HG03097 (cell line): ENCODE results near the gene CYP27B1.

ENCODE experiments used
- ATAC-seq: cut with Tn5 transposase; IDR thresholded peaks from one replicate; pipeline ENCODE4 v1.9.1; 2021; ENCODE audit not compliant: unreplicated experiment, low FRiP score

Gene CYP27B1, protein sequence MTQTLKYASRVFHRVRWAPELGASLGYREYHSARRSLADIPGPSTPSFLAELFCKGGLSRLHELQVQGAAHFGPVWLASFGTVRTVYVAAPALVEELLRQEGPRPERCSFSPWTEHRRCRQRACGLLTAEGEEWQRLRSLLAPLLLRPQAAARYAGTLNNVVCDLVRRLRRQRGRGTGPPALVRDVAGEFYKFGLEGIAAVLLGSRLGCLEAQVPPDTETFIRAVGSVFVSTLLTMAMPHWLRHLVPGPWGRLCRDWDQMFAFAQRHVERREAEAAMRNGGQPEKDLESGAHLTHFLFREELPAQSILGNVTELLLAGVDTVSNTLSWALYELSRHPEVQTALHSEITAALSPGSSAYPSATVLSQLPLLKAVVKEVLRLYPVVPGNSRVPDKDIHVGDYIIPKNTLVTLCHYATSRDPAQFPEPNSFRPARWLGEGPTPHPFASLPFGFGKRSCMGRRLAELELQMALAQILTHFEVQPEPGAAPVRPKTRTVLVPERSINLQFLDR

DNA sequence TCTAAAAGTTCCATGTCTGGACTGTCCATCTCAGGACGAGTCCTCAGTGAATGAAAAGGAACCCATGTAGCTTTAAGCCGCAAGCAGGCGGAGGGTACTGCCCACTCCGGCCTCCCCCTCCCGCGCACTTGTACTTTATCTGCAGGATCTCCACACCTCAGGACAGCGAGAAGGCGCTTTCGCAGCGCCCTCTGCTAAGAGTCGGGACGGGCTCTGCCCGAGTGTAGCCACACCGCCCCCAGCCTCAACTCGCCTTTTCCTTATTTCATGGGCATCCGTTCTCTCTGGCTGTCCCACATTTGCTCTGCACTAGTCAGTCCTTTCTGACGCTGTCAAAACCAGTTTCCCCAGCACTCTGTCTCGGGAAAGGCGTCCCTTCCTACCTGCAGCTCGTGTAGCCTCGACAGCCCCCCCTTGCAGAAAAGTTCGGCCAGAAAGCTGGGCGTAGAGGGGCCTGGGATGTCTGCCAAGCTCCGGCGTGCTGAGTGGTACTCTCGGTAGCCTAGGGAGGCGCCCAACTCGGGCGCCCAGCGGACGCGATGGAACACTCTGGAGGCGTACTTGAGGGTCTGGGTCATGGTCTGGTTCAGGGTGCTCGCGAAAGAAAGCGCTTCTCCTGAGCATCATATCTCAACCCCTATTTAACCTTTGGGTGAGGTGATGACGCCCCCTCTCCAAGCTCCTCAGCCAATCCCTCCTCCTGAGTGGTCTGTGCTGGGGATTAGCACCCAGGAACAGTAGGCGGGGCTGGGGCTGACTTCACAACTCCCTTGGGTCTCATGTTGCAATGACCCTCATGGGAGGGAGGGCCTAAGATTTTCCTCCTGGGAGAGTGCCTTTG, at the start of gene CYP27B1:
TSS of gene CYP27B1 (minus strand) at position 615 of the 841 bp plus-strand sequence. CDS start at position 578, 37 bp downstream.
- ATAC-seq, result no peak

DNA sequence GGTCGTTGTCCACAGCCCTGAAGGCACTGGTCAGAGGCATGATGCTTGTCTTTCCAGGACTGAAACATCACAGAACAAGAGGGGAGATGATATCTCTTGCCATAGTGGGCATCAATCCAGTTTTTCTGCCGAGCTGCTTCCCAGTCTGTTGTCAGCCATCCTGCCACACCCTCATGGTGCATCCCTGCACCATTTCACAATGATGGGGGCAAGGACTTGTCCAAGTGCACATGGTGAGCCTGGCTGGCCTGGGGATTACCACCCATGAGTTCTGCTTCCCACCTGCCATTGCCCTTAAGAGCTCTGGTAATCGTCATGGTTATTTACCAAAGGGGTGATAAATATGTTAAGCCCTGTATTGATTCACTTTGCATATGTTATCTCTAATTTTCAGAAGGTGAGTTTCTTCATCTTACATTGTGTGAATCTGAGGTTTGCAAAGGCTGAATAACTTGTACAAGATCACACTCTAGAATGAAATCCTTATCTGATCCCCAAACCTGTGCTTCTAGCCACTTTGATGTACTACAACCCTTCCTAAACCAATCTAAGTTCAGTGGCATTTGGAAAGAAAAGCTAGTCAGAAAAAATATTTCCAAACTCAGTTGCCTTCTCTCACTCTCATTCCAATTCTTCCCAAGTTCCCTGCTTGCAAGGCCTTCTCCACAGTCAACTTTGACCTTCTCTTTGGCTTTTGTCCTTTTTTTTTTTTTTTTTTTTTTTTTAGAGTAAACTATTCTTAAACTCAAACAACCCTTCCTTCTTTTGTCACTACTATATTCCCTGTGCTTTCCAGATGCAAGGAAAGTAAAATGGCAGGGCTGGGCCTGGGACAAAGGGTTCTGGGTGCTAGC, 49.4 kb upstream of the CYP27B1 start:
- ATAC-seq, result no peak

DNA sequence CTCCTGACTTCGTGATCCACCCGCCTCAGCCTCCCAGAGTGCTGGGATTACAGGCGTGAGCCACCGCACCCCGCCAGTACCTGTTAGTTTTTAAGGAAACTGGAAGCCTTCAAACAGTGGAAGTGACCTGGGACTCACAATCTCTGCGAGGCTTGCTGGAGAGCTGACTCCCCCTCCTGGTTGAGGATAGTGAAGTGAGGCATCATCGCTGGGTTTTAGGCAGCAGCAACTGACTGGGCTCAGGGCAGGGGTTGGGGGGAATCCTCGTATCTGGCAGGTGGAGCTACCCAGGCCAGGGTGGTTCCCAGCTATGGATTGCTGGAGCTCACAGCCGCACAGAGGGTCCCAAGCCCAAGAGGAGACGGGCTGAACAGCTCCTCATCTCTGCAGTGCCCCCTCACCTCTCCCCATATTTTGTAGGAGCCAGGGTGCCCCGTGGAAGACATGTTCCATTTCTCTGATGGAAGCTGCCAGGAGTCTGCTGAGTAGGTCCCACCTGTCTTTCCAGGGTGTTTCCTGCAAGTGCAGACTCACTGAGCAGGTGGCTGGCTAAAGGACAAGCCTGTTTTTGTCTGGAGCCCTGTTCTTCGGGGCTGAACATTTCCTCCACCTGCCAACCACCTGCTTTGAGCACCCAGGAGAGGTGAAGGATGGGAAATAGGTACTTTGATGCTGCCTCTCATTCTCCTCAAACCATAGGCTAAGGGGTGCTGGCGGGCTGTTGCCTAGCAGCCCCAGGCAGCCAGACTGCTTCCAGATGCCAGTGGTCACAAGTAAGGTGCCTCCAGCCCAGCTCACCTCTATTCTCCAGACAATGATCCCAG, 48.5 kb upstream of the CYP27B1 start:
- ATAC-seq, result no peak

DNA sequence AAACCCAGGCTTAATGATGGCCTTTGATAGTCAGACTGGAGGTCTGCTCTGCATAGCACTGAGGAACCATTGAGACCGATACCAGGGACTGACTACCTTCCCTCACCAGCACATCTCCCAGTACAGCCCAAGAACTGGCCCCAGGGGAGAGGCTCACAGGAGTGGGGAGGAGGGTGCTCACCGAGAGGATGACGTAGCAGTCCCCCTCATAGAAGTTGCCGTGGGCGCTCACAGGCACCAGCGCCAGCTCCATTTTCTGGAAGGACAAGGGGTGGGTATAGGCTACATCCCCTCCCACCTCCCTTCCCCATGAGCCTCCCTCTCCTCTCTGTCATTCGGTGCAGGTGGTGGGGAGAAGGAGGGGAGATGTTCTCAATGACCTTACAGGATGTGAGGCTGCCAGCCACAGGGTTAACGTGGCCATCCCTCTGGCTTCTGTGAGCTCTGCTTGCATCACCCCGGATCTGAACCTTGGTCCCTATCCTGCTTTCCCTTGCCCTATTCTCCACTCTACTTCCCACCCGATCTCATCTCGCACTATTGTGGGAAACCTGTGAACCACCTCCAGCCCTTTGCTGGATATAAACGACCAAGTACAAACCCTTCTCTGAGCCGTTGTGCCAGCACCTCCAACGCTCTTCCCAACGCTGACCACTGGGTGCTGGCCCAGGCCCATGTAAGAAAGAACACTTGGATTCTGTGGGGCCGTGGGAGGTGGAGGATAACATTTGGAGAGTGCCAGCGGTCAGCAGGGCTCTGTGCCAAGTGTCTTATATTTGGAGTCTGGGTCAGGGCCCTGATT, 47.3 kb upstream of the CYP27B1 start:
- ATAC-seq, result no peak

DNA sequence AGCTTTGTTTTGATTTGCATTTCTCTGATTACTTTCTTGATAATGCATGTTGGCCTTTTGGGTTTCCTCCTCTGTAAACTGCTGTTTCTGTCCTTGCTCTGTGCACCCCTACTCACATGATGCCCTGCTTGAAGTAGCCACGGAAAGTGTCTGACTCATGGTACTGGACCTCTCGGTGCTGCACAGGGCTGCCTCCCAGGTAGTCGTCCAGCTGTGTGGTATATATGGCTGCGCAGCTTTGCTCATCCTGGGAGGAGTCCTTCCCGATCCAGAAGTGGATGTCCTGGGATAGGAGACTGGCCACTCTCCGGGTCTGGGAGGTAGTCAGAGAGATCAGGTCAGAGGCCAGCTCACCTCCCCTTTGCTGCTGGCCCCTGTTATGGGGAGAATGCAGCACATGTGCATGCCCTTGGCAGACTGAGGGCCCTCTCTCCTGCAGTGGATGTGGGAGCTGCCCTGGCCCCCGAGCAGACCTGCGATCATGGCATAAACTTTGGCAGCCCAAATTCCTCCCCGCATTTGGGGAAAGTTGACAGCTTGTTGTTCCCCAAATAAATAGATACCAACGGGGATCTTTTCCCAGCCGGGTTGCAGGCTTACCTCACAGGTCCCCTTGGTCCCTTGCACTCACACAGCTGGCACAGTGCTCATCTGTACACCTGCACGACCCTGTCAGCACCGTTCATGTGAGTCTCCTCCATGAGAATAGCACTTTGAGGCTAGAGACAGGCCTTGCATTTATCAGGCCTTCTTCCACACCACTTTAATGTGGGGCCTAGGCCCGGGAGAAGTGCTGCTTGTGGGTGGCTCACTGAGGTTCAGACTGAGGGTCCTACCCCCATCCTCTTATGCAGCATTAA, 46.5 kb upstream of the CYP27B1 start:
- ATAC-seq, result no peak

DNA sequence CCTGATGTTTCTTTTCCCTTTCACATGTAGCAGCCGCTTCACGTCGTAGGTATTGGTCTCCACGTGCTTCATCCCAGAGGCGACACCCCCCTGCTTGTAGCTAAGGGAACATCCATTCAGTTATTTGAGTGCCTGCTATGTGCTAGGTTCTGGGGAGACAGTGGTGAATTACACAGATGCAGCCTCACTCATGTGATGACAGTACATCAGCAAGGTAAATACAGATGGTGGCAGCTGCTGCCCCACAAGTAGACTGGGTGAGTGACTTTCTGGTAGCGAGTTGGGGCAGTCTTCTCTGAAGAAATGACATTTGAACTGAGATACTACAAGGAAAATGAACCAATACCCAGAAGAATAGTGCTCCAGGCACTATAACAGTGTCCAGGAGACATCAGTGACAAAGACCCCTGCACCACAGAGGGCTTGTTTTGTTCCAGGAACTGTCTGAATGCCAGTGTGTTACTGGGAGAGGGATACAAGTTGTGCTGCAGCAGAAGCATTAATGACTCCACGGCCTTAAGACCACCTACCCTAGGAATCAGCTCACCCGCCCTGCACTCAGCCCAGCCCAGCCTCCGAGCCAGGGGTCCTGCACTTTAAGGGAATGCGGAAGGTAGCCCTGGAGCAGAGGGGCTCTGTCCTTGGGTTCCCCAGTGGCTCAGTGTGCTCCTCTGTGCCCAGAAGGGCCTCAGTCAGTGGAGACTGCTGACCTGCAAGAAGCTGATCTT, 44.3 kb upstream of the CYP27B1 start:
- no peak for ATAC-seq

DNA sequence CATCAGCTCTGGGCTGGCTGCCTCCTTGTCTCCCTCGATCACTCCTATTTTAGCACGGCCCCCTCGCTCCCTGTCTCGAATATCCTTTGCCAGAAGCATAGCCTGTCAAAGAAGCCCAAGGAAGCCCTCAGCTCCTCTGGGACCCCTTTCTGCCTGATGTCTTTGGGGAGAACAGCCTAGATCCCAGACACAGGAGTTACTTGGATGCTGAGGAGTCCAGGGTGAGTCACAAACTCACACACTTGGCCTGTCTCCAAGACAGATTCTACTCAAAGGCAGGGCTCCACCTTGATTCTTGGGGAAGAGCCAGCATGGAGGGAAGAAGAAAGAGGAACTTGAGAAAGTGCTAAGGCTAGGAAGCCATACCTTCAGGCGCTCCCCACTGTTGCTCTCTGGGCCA, 43.6 kb upstream of the CYP27B1 start:
- ATAC-seq, result no peak

DNA sequence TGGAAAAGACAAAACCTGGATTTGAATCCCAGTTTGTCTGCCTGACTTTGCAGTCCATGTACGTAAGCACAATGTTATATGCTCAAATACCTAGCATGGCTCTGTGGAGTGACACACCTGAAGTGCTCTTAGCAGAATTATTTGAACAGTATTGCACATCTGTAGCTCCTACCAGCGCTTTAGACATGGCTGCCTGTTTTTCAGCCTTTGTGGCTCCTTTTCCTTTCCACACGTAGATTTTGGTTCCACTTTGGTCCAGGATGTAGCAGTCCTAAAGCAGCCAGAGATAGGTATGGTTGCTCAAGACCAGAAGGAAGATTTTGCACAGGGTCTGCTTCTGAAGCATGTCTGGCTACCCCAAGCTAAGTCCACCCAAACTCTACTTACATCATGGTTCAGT, 42.5 kb upstream of the CYP27B1 start:
- no peak for ATAC-seq

DNA sequence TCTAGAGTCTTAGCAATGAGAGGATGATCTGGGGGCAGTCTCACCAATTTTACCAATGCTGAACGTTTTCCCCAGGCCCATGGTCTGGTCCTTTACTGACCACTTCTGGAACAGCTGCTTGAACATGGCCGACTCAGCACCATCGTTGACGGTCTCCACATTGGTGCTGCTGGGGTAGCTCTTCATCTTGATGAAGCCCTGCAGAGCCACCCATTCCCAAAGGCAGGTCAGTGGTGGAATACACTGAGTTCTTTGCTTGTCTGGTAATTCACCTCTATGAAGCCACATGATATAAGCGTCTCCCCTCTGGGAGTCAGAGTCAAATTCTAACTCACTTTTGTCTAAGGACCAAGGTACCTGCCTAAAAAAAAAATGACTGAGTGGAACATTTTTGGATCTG, 41.5 kb upstream of the CYP27B1 start:
- ATAC-seq, result no peak

DNA sequence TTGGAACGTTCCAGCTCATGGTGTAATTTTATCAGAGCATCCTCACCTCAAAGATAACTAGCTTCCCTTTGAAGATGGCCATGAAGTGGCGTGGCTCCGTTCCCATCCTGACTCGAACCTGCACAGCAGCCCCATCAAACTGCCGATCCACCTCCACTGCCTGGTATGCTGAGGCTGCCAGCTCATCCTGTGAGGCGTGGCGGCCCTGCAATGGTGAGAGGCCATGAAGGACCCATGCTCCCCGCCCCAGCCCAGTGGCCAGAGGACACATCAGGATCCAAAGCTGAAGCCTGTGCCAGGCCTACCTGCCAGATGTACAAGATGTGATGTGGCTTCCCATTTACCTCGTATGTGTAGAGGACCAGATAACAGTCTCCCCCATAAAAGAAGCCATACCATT, 40.4 kb upstream of the CYP27B1 start:
- no peak for ATAC-seq

DNA sequence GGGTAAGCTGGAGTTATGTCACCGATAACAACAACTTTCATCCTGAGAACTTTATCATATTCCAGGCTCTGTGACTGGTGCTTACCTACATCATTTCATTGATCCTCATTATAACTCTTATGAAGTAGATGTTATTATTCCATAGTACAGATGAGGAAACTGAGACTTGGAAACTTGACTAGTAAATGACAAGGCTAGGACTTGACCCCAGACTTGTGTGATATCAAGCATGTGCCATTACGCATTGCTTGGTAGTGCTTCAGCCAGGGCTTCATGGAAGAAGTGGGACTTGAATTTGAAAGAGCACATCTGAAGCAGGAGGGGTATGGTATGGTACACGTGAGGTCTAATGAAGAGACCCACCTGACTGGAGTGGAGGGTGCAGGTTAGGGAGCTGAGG, 39.8 kb upstream of the CYP27B1 start:
- ATAC-seq, result no peak

DNA sequence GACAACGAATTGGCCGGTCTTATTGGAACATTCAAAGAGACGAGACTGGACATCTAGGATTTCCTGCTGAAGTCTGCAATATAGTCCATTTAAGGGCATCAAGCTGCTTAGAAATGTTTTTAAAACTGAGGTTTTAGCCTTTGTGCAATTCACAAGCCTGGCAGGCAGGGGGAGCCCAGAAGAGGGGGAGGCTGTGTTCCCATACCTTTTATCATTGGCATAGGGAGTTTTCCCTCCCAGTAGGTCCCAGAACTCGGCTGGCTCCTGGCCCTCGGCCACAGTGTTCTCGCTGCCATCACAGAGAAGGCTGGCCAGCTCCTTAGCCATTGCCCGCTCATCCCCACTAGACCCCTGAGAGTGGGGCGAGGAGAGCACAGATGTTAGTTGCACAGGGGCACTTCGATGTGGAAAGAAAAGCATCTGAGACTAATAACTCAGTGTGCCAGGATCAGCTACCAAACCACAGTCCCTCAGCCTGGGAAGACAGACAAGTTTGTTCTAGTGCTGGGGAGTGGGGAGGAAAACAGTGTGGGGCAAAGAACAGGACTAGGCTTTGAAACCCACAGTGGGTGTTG, 36.5 kb upstream of the CYP27B1 start:
- ATAC-seq, result no peak

DNA sequence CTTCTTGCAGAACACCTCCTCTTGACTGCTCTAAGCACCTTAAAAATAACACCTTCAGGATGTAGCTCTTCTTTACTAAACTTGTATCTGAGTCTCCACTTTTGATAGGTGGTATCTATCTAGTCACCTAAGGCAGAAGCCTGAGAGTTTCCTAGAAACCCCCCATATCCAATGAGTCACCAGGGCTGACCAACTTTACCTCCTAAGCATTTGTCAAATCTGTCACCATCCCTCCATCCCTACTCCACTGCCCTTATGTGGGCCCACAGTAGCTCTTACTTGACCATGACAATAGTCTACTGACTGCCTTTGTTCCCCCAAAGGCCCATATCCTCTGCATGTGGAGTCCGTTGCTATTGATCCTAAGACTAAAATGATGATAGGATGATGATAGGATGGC, 35.7 kb upstream of the CYP27B1 start:
- ATAC-seq, result no peak

DNA sequence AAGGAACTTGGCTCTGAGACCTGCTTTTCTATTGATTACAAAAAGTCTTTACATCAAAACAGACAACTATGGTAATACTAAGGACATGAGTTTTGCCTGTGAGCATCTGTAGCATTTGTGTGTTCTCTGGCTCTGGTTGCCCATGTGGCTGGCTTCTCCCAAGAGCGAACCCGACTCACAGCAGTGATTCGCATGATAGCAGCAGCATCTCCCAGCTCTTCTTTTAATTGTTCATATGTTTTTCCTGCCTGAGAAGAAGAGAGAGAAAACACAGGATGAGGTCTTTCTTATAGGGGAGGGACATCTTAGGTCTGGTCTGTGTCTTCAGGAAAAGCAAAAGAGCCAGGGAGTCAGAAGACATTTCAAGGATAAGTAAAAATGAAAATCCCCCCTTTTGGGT, 34.1 kb upstream of the CYP27B1 start:
- no peak for ATAC-seq

DNA sequence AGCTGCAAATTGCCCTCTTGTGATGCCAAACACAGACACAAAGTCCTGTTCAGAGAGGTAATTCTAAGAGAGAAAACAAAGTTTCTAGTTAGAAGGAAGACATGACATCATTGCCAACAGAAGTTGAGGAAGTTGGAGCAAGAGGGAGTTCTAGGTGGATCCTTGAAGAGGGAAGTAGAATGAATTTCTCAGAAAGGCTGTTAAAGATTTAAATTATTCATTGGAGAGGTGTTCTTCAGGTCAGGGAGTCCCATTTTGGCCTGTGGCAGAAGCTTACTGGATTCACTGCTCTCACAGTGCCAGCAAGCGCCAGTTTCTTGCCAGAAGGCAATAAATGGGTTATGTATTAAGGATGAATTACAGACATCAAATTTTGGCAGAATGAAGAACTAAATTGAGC, 31.1 kb upstream of the CYP27B1 start:
- ATAC-seq, result no peak

DNA sequence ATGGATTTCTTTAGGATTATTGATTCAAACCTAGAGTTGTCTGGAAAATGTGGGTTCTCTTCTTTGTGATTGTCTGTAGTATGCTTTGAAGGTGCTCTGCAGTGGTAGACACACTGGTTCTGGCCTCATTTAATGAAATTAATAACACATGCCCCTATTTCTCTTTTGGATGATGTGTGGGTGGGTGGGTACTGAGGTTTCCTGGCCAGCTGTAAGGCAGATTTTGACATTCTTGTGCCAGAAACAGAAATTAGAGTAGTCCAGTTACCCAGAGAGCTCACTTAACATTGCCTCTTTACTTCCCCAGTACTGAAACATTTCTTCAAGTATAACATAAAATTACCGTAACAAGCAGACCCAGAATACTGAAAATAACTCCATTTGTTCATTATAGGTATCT, 30.1 kb upstream of the CYP27B1 start:
- no peak for ATAC-seq

DNA sequence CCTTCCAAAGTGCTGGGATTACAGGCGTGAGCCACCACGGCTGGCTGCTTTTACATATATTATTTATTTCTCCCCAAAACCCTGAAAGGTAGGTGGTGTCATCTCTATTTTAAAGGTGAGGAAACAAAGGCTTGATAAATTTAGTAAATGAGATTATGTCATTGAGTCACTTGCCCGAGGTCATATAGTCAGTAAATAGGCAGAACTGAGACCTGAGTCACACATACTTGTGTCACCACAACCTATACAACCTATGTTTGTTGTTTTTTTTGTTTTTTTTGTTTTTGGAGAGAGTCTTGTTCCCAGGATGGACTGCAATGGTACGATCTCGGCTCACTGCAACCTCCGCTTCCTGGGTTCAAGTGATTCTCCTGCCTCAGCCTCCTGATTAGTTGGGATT, 28.5 kb upstream of the CYP27B1 start:
- ATAC-seq, result no peak
